ENCODE data around the gene C16orf95.

C16orf95 gene

DNA sequence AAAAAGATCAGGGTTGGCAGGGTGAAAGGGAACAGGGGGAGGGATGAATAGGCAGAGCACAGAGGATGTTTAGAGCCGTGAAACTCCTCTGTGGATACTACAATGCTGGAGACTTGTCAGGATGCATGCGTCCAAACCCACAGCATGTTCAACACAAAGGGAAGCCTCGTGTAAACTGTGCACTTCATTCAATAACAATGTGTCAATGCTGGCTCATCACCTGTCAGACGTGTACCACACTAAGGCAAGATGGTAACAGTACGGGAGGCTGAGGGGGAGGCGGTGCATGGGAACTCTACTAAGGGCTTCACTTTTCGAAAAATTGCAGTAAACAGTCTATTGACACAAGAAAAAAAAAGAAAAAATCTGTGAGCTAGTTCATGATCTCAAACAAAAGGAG lies 63.7 kb downstream of the C16orf95 start:
- DNase-seq (ENCODE audit: low read depth, low spot score) = no peak
